ENCODE data around the gene ZNF57. TPM values are rescaled to one million over a fixed set of nuclear protein-coding genes. Genes with fewer than 3 reads are reported as not detected.

Gene ZNF57
- total RNA-seq, 1 donor from 2014 or later, result 3.2 TPM

GRCh38 chr19:2858864-2859263 lies 41.9 kb upstream of the ZNF57 start:
- H3K27me3 ChIP-seq (ENCODE audit: low read depth), result no peaks in the 10 kb centered on the region
- peaks cover 47% of the 10 kb centered on the region for H3K36me3 ChIP-seq
- TF ChIP-seq, protein P1, sequence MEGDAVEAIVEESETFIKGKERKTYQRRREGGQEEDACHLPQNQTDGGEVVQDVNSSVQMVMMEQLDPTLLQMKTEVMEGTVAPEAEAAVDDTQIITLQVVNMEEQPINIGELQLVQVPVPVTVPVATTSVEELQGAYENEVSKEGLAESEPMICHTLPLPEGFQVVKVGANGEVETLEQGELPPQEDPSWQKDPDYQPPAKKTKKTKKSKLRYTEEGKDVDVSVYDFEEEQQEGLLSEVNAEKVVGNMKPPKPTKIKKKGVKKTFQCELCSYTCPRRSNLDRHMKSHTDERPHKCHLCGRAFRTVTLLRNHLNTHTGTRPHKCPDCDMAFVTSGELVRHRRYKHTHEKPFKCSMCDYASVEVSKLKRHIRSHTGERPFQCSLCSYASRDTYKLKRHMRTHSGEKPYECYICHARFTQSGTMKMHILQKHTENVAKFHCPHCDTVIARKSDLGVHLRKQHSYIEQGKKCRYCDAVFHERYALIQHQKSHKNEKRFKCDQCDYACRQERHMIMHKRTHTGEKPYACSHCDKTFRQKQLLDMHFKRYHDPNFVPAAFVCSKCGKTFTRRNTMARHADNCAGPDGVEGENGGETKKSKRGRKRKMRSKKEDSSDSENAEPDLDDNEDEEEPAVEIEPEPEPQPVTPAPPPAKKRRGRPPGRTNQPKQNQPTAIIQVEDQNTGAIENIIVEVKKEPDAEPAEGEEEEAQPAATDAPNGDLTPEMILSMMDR (IDR thresholded peaks at IDR 0.05; ENCODE audit: borderline replicate concordance), result no peak
- H3K27ac ChIP-seq (replicated peaks), result no peak overlapping the region
- intact Hi-C loops (cut with micrococcal nuclease), result no loop called here
- H3K4me1 ChIP-seq, result no peaks in the 10 kb centered on the region
- H3K9me3 ChIP-seq (replicated peaks), result peaks cover 71% of the 10 kb centered on the region
- H3K4me3 ChIP-seq, result no peak overlapping the region
- no peak for DNase-seq

- intact Hi-C loops (cut with micrococcal nuclease), result no loop called here
- Histone ChIP-seq H3K9me3 (replicated peaks) (peaks cover 22% of the 10 kb centered on the region), H3K27ac (replicated peaks) (no peak overlapping the region), H3K4me3 (no peak overlapping the region), H3K36me3 (peaks cover 4% of the 10 kb centered on the region), H3K4me1 (no peaks in the 10 kb centered on the region), H3K27me3 (ENCODE audit: low read depth) (no peaks in the 10 kb centered on the region)
- no peak for DNase-seq
- TF ChIP-seq, protein P1 (IDR thresholded peaks at IDR 0.05; ENCODE audit: borderline replicate concordance), result no peak
Observed at GRCh38 chr19:2863816-2864215, 36.9 kb upstream of the ZNF57 start.

DNA sequence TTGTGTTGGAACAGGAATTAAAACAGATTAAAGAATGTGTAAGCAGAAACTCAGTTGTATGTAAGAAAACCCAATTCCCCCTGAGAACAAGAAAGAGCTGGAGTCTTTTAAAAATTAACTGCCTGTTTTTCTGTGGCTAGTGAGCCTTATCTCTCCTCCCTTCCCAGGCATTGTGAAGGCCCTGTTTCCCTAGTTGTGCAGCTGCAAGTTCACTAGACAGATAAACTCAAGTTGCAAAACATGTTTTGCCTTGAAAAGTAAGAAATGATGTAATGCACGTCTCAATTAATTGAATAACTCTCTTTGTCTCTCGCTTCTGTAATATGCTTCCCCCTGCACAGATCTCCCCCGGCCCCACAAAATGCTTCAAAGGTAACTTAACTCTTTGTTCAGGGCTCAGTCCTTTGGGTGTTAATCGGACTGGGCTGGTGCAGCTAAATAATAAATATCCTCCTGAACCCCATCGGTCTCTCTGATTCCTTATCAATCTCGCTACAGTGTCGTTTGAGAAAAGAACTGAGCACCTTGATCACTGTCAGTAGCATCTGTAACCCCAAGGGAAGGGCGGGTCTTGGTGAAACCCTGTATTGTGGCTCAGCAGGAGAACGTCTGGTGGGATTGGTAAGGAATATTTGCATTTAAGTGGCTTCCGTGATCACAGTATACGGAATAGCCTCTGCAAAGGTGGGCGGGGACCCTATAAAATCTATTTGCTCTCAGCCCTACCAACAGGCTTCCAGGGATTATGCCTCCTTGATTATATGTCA lies 35.2 kb upstream of the ZNF57 start:
- Histone ChIP-seq H3K4me3 (no peak overlapping the region), H3K4me1 (no peaks in the 10 kb centered on the region), H3K27ac (replicated peaks) (no peak overlapping the region), H3K27me3 (ENCODE audit: low read depth) (no peaks in the 10 kb centered on the region), H3K9me3 (replicated peaks) (peaks cover 5% of the 10 kb centered on the region), H3K36me3 (no peaks in the 10 kb centered on the region)
- DNase-seq, result no peak
- intact Hi-C loops (cut with micrococcal nuclease), result no loop called here
- TF ChIP-seq, protein P1 (IDR thresholded peaks at IDR 0.05; ENCODE audit: borderline replicate concordance), result no peak

GRCh38 chr19:2866495-2867024 lies 34.2 kb upstream of the ZNF57 start:
- no peak for DNase-seq
- Histone ChIP-seq H3K4me1 (no peaks in the 10 kb centered on the region), H3K36me3 (no peaks in the 10 kb centered on the region), H3K27ac (replicated peaks) (no peak overlapping the region), H3K4me3 (no peak overlapping the region), H3K27me3 (ENCODE audit: low read depth) (no peaks in the 10 kb centered on the region), H3K9me3 (replicated peaks) (no peaks in the 10 kb centered on the region)
- TF ChIP-seq, protein P1 (IDR thresholded peaks at IDR 0.05; ENCODE audit: borderline replicate concordance), result no peak
- intact Hi-C loops (cut with micrococcal nuclease), result no loop called here

GRCh38 chr19:2867025-2867991 lies 33.4 kb upstream of the ZNF57 start, which contains the start of gene ZNF556:
Gene ZNF556, plus strand, starts transcription at chr19:2867335. Its CDS starts 87 bp downstream, at chr19:2867422.
- H3K9me3 ChIP-seq (replicated peaks), result no peaks in the 10 kb centered on the region
- no peaks in the 10 kb centered on the region for H3K36me3 ChIP-seq
- no peak within 1 kb of the TSS for H3K27ac ChIP-seq (replicated peaks)
- H3K4me1 ChIP-seq, result no peaks in the 10 kb centered on the region
- H3K27me3 ChIP-seq (ENCODE audit: low read depth), result no peaks in the 10 kb centered on the region
- TF ChIP-seq, protein P1 (IDR thresholded peaks at IDR 0.05; ENCODE audit: borderline replicate concordance), result no peak
- DNase-seq, result no peak
- intact Hi-C loops (cut with micrococcal nuclease), result no loop called here
- no peak within 1 kb of the TSS for H3K4me3 ChIP-seq
